GM12878 (cell line): ENCODE results near the gene TUB. TPM values are rescaled to one million over a fixed set of nuclear protein-coding genes. Genes with fewer than 3 reads are reported as not detected.

Experiments used
- ATAC-seq: fragments of 200-7000 bp; cut with Tn5 transposase; 3 replicates; pipeline ENCODE4 v1.9.1; 2020; ENCODE audit warnings: mild to moderate bottlenecking, moderate library complexity
- BruUV-seq: library from RNA; stranded (reverse); fragments of 400-500 nt; replicated peaks from 2 replicates; lab custom pipeline; 2021; lab: Mats Ljungman, UMichigan
- CTCF ChIA-PET: fragments of 300-600 bp; sonication (Branson Sonifier 250); formaldehyde crosslinking; extraction: SDS; loops from one replicate; lab custom pipeline; 2021; ENCODE audit warnings: inconsistent platforms; lab: Yijun Ruan, JAX
- POLR2A ChIA-PET: fragments of 350-600 bp; formaldehyde crosslinking; extraction: SDS; loops from one replicate; lab custom pipeline; 2021; ENCODE audit warnings: inconsistent platforms; lab: Charles Lee
- RAD21 ChIA-PET: fragments of 300-600 bp; sonication (Branson Sonifier 250); formaldehyde crosslinking; loops from one replicate; lab custom pipeline; 2023; ENCODE audit warnings: antibody characterized with exemption; ENCODE audit not compliant: unreplicated experiment; lab: Charles Lee
- SMC1A ChIA-PET: fragments of 300-600 bp; sonication (Branson Sonifier 250); formaldehyde crosslinking; loops from one replicate; lab custom pipeline; 2023; ENCODE audit not compliant: unreplicated experiment, uncharacterized antibody; lab: Charles Lee
- DNase-seq: peaks from one replicate; pipeline ENCODE4 v3.0.0-alpha.2; 2011; ENCODE audit warnings: low read depth, low spot score
- FAIRE-seq: peaks from 3 replicates; lab custom pipeline; 2011; peaks lifted over from hg19 to GRCh38; lab: Jason Lieb, UNC
- H2AFZ ChIP-seq: 2 replicates; pipeline ENCODE4 v1.6.0; 2011; ENCODE audit warnings: low read depth, low read length, control low read depth; ENCODE audit not compliant: control insufficient read depth
- H3K27ac ChIP-seq: 2 replicates; pipeline ENCODE4 v1.5.1; 2011; ENCODE audit warnings: control low read depth; ENCODE audit not compliant: control insufficient read depth, insufficient read depth
- H3K27me3 ChIP-seq, 2 experiments: replicated peaks in 1 of 2; 2 replicates each; pipeline versions ENCODE4 v1.6.0 to v1.6.1; 2011; ENCODE audit warnings: low read length in 1 of 2; ENCODE audit not compliant: control insufficient read depth in 2 of 2, insufficient read depth in 2 of 2
- H3K36me3 ChIP-seq, 2 experiments: 2 replicates each; pipeline ENCODE4 v1.5.1; 2011; ENCODE audit warnings: low read length in 1 of 2; ENCODE audit not compliant: control insufficient read depth in 2 of 2, insufficient read depth in 2 of 2
- H3K4me1 ChIP-seq: 2 replicates; pipeline ENCODE4 v1.6.1; 2011; ENCODE audit warnings: mild to moderate bottlenecking, low read length, moderate library complexity, mixed read lengths; ENCODE audit not compliant: control insufficient read depth, insufficient read depth
- H3K4me2 ChIP-seq: 2 replicates; pipeline ENCODE4 v1.6.0; 2011; ENCODE audit warnings: control low read depth; ENCODE audit not compliant: control insufficient read depth, insufficient read depth
- H3K4me3 ChIP-seq: fragments of 200-600 bp; sonication (generic); 2 replicates; pipeline ENCODE4 v1.5.1; 2016
- H3K79me2 ChIP-seq: 2 replicates; pipeline ENCODE4 v1.6.0; 2011; ENCODE audit warnings: low read length; ENCODE audit not compliant: control insufficient read depth, insufficient read depth
- H3K9ac ChIP-seq: 2 replicates; pipeline ENCODE4 v1.8.0; 2011; ENCODE audit warnings: low read length, control low read depth, mixed read lengths; ENCODE audit not compliant: control insufficient read depth, insufficient read depth
- H3K9me3 ChIP-seq: replicated peaks from 3 replicates; pipeline ENCODE4 v1.5.1; 2011; ENCODE audit warnings: mild to moderate bottlenecking, low read length; ENCODE audit not compliant: control insufficient read depth, insufficient read depth
- H4K20me1 ChIP-seq: 2 replicates; pipeline ENCODE4 v1.6.0; 2011; ENCODE audit not compliant: control insufficient read depth, insufficient read depth
- CBFB ChIP-seq: IDR thresholded peaks from 2 replicates; pipeline ENCODE4 v1.6.1; 2016; ENCODE audit warnings: antibody characterized with exemption, low read depth
- CREB1 ChIP-seq: IDR thresholded peaks from 2 replicates; pipeline ENCODE4 v1.6.1; 2012; ENCODE audit warnings: low read depth, mild to moderate bottlenecking, inconsistent platforms
- EGR1 ChIP-seq, 2 experiments: IDR thresholded peaks; 1 replicate in 1 of 2; 2 replicates in 1 of 2; pipeline ENCODE4 v1.6.1; 2011 to 2012; ENCODE audit warnings: low read depth in 2 of 2, low read length in 2 of 2, borderline replicate concordance in 1 of 2, mild to moderate bottlenecking in 1 of 2, moderate library complexity in 1 of 2
- NBN ChIP-seq: fragments of 450-650 bp; IDR thresholded peaks from 2 replicates; pipeline ENCODE4 v1.6.1; 2016
- NR2C1 ChIP-seq: fragments of 450-650 bp; IDR thresholded peaks from 2 replicates; pipeline ENCODE4 v1.6.1; 2017; ENCODE audit warnings: antibody characterized with exemption, mild to moderate bottlenecking, moderate library complexity
- NR2C2 ChIP-seq: IDR thresholded peaks from 2 replicates; pipeline ENCODE4 v1.6.1; 2011; ENCODE audit warnings: borderline replicate concordance, low read depth; ENCODE audit not compliant: control insufficient read depth, insufficient read length
- RAD21 ChIP-seq: IDR thresholded peaks from 2 replicates; pipeline ENCODE4 v1.6.1; 2011; ENCODE audit warnings: mild to moderate bottlenecking, low read depth, low read length, moderate library complexity; ENCODE audit not compliant: insufficient read depth
- RUNX3 ChIP-seq: IDR thresholded peaks from 2 replicates; pipeline ENCODE4 v1.6.1; 2012; ENCODE audit warnings: low read length, inconsistent platforms
- SMC3 ChIP-seq: IDR thresholded peaks from 2 replicates; pipeline ENCODE4 v1.6.1; 2011; ENCODE audit warnings: low read length, improper control_type of control experiment, borderline replicate concordance
- TARDBP ChIP-seq: IDR thresholded peaks from 2 replicates; pipeline ENCODE4 v1.6.1; 2016; ENCODE audit warnings: borderline replicate concordance
- TCF12 ChIP-seq: IDR thresholded peaks from 2 replicates; pipeline ENCODE4 v1.6.1; 2011; ENCODE audit warnings: low read depth, mild to moderate bottlenecking, low read length
- YY1 ChIP-seq: IDR thresholded peaks from 2 replicates; pipeline ENCODE4 v1.6.1; 2011; ENCODE audit warnings: low read depth, mild to moderate bottlenecking, low read length
- WGBS: methylation state at CpG from one replicate; pipeline ENCODE4 v1.1.6; 2016; ENCODE audit warnings: low lambda C conversion rate; ENCODE audit not compliant: insufficient replicate concordance, insufficient coverage; ENCODE audit errors: missing lambda C conversion rate; 5-methylcytosine and 5-hydroxymethylcytosine counted together
- in situ Hi-C: fragments of 300-500 bp; cut with MboI; formaldehyde crosslinking; loops from 9 replicates; pipeline ENCODE4 v1.14.3; 2018; ENCODE audit warnings: mixed read lengths
- intact Hi-C: fragments of 100-400 bp; cut with micrococcal nuclease; formaldehyde crosslinking; loops from one replicate; pipeline ENCODE4 v1.14.2; 2022; ENCODE audit not compliant: unreplicated experiment
- polyA plus RNA-seq, 11 experiments: library from polyadenylated mRNA; depleted of rRNA in 4 of 11; unstranded in 6 of 11; stranded (reverse) in 5 of 11; fragments of >200 nt; fragmentation: Nextera tagmentation in 4 of 11; fragmentation: Illumina TruSeq in 1 of 11; extraction: Ambion mirVana in 4 of 11; extraction: Trizol in 1 of 11; gene quantifications; 1 replicate in 1 of 11; 2 replicates in 10 of 11; pipeline versions ENCODE4 v1.2.1 to v1.2.3, GENCODE V29; 2011 to 2016; ENCODE audit warnings: inconsistent platforms in 2 of 11, missing spikeins in 2 of 11, low read depth in 1 of 11
- total RNA-seq, 4 experiments: library from RNA; depleted of rRNA in 3 of 4; stranded (reverse); fragments of >200 nt in 3 of 4; fragmentation: Illumina TruSeq in 1 of 4; extraction: Trizol in 1 of 4; gene quantifications; 2 replicates each; pipeline versions ENCODE4 v1.2.1 to v1.2.3, GENCODE V29; 2013 to 2021
- TF ChIP-seq, protein P1 (sequence below): IDR thresholded peaks from 2 replicates; pipeline ENCODE4 v1.6.1; 2012; ENCODE audit warnings: low read length, inconsistent platforms
- TF ChIP-seq, protein P2 (sequence below): fragments of 450-650 bp; IDR thresholded peaks from 2 replicates; pipeline ENCODE4 v1.6.1; 2017; ENCODE audit warnings: mild to moderate bottlenecking, moderate library complexity

The TUB gene
- total and polyA plus RNA-seq, 10 of the 15 experiments (the other 5 are each of a cell fraction or from before 2014, with no cell fraction given): 0.01 to 0.06 (median 0.03) TPM; not detected in 6

DNA sequence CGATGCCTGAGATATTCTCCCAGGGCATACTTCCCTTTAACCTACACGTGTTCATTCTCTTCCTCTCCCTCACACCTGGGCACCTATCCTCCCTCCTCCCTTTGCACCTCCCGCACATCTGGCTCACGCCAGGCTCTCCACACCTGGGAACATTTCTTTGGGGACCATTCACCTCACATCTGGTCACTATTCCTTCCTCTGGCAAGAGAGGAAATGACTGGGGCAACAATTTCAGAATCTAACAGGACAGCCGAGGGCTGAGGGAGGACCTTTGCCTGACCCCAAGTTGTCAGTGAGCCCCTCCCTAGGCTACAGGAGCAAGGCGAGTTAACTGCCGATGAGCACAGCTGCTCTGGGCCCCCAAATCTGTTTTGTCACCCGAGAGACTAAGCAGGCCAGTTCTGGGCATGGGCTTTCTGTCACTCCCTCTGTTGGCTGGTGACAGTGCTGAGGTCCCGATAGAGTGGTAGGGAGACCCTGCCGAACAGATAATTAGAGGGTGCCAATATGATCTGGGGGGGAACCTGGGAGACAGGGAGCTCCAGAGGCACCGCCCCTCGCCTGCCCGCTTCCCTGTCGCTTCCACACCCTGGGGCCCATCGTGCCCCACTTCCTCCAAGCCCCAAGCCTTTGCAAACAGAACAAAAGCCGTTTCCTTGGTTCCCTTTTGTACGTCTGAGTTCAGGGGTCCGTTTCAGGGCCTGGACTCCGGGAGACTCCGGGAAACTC, 48.3 kb upstream of the TUB start (continued):
- no peak for TF ChIP-seq YY1
- no peak for TF ChIP-seq NR2C1
- TF ChIP-seq, protein P1, sequence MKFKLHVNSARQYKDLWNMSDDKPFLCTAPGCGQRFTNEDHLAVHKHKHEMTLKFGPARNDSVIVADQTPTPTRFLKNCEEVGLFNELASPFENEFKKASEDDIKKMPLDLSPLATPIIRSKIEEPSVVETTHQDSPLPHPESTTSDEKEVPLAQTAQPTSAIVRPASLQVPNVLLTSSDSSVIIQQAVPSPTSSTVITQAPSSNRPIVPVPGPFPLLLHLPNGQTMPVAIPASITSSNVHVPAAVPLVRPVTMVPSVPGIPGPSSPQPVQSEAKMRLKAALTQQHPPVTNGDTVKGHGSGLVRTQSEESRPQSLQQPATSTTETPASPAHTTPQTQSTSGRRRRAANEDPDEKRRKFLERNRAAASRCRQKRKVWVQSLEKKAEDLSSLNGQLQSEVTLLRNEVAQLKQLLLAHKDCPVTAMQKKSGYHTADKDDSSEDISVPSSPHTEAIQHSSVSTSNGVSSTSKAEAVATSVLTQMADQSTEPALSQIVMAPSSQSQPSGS: no peak
- TF ChIP-seq TCF12: no peak

DNA sequence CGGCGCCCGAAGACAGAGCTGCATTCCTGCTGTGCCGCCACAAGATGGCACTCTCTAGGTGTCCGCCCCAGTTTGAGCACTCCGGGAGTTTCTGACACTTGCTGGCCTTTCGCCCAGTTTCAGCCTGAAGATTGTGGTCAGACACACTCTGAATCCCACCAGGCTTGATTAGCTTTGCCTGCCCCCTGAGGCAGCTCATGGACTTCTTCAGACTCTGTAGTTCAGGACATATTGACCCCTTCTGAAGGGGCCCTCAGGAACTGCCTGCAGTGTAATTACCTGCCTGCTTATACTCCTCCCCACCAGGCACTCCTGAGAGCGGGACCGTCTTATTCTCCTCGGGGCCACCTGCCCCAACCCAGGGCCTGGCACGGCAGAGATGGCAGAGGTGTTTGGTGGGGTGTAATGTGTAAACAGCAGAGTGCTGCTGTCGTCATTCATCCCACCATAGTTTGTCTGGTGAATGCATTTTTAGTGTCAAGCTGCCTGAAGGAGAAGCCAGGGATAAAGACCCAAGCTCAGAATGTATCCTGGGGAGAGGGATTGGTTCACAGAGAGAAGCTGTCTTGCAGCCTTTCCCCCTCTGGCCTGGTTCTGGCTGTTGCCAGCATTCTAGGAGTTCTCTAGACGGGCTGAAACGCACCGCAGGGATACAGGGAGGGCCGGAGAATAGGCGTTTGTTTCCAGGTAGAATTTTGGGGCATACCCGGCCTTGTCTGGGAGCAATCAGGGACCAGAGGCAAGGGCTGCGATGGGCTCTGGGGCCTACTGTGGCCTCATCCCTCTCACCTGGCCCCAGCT, 47.5 kb upstream of the TUB start:
- FAIRE-seq (peak; percentile 59), DNase-seq (no peak), ATAC-seq (peak; percentile 93)
- Histone ChIP-seq H3K27ac (no peak overlapping the region), H3K79me2 (no peaks in the 10 kb centered on the region), H4K20me1 (no peaks in the 10 kb centered on the region), H3K9me3 (no peaks in the 10 kb centered on the region), H2AFZ (peak overlapping the region; percentile 7; the same call in 1 of the 2 replicates), H3K36me3 (no peaks in the 10 kb centered on the region), H3K9ac (no peak overlapping the region), H3K4me1 (no peaks in the 10 kb centered on the region), H3K4me2 (0 out of 2 replicates have a peak overlapping the region, but pooled peaks have one; percentile 22), H3K27me3 (no peaks in the 10 kb centered on the region; a peak in 1 of 4 replicates), H3K4me3 (no peak overlapping the region)
- ChIA-PET CTCF (interaction anchor here (0.5 to 3.6 kb wide), 28 partner anchors 10 to 596 kb away, joined by 3 to 77 read pairs (median 5); partner anchors contain the start of gene EIF3F), SMC1A (interaction anchor here (0.9 to 2.7 kb wide), 12 partner anchors 12 to 168 kb away, joined by 3 to 21 read pairs (median 4); no protein-coding TSS in a partner anchor), RAD21 (interaction anchor here (0.8 to 4.1 kb wide), 12 partner anchors 22 to 69 kb away, joined by 3 to 30 read pairs (median 4); partner anchors contain the start of gene EIF3F), POLR2A (no interaction called here)
- BruUV-seq: no TSS peak
- intact Hi-C loops: loop anchor here (1.0 to 10.0 kb wide), 3 partner anchors 37 to 171 kb away; no protein-coding TSS in a partner anchor
- in situ Hi-C loops: no loop called here
- WGBS: 26% methylated on average over 19 of the region's 19 CpGs
- TF ChIP-seq CBFB (no peak), RUNX3 (peak; percentile 41; the same call in 1 of the 2 replicates), RAD21 (peak; percentile 67), SMC3 (peak; percentile 92), TARDBP (no peak), EGR1 (IDR thresholded peaks at IDR 0.05; ENCODE audit: borderline replicate concordance in 1 of 2, low read depth in 2 of 2, low read length in 2 of 2) (no peak), NR2C1 (no peak), CREB1 (no peak), NR2C2 (no peak), NBN (no peak)
- TF ChIP-seq, protein P2, sequence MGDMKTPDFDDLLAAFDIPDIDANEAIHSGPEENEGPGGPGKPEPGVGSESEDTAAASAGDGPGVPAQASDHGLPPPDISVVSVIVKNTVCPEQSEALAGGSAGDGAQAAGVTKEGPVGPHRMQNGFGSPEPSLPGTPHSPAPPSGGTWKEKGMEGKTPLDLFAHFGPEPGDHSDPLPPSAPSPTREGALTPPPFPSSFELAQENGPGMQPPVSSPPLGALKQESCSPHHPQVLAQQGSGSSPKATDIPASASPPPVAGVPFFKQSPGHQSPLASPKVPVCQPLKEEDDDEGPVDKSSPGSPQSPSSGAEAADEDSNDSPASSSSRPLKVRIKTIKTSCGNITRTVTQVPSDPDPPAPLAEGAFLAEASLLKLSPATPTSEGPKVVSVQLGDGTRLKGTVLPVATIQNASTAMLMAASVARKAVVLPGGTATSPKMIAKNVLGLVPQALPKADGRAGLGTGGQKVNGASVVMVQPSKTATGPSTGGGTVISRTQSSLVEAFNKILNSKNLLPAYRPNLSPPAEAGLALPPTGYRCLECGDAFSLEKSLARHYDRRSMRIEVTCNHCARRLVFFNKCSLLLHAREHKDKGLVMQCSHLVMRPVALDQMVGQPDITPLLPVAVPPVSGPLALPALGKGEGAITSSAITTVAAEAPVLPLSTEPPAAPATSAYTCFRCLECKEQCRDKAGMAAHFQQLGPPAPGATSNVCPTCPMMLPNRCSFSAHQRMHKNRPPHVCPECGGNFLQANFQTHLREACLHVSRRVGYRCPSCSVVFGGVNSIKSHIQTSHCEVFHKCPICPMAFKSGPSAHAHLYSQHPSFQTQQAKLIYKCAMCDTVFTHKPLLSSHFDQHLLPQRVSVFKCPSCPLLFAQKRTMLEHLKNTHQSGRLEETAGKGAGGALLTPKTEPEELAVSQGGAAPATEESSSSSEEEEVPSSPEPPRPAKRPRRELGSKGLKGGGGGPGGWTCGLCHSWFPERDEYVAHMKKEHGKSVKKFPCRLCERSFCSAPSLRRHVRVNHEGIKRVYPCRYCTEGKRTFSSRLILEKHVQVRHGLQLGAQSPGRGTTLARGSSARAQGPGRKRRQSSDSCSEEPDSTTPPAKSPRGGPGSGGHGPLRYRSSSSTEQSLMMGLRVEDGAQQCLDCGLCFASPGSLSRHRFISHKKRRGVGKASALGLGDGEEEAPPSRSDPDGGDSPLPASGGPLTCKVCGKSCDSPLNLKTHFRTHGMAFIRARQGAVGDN: no peak
